NCI-H2081 (cell line): Measurements from ENCODE around the gene RBPJL.
A peak's percentile ranks its signal among the peaks of the same experiment; 100 is the strongest.

Experiments
- DNase-seq, 2 experiments: peaks; one replicate each; lab custom pipeline; 2025; lab: John Stamatoyannopoulos, UW

The RBPJL gene

DNA sequence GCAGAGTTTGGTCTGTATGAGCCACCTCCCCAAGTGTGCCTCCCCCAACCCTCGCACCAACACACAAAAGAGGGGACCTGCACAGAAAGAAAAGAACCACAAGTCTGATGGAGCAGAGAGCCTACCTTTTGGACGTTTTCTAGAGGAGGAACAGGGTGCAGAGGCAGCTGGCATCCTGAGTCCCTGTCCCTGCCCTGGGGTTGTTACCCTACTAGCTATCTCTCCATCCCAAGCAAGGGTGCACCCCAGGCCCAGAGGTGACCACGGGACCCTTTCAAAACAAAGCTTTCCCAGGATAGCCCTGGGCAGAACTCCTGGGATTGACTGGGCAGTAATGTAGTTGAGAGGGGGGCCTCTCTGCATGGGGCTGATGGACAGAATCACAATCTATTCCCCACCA is 11.2 kb downstream of the RBPJL start:
- DNase-seq: no peak

DNA sequence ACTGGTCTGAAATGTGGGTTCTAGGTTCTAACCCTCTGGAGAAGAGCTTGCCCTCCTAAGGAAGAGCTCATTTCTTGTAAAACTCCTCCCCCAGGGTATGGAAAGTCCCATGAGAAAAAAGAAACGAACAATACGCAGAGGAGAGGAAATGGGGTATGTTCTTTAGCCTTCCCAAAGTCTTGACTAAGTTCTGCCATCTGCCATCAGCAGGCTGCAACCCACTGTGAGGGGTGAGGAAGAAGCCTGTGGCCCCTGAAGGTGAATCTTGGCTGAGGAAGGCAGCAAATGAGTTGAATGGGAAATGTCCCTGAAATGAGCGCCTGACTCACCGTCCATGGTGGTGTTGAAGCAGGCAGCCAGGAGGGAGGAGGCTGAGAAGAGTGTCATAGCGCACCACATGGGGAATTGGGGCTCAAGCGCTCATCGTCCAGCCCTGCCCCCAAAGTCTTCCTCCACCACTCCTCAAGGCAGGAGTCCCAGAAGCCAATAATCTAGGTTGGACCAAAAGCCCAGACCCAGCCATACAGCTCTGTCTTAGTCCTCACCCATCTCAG is 11.8 kb downstream of the RBPJL start:
- DNase-seq: no peak

GRCh38 chr20:45318948-45319347 is 12.3 kb downstream of the RBPJL start:
- DNase-seq: no peak

GRCh38 chr20:45320948-45321595 is 14.4 kb downstream of the RBPJL start:
- DNase-seq: no peak

GRCh38 chr20:45322952-45323383 is 16.3 kb downstream of the RBPJL start:
- peak in 1 of 2 experiments; percentile 43 for DNase-seq

DNA sequence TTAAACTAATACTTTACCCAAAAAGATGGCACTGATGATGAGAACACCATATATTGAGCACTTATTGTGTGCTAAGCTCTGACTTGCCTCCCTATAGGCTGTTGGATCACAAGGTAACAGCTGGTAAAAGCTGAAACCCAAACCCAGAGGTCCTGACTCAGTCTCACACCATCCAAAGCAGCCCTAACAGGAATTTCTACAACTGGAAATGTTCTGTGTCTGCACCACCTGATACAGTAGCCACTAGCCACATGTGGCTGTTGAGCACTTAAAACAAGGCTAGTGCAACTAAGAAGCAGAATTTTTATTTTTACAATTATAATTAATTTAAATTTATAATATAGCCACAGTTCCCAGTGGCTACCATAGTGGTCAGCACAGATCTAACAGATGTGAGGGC is 17.1 kb downstream of the RBPJL start:
- DNase-seq: no peak

GRCh38 chr20:45325371-45325770 is 18.7 kb downstream of the RBPJL start:
- DNase-seq: no peak

DNA sequence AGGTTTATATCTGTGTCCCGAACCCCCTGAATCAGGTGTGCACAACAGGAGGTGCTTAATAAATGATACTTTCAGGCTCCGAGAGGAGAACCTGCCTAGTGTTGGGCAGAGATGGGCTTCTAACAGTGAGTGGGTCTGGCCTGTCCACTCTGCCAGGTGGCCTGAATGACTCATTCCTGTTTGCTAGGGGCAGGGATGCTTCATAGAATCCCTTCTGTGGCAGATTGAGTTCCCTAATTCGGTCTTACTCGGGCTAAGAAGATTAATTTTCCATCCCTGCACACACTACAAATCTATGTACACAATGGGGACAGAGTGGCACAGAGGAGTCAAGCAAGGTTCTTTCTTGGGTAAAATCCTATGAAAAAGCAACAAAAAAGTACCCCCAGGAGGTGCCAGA is 21.8 kb downstream of the RBPJL start:
- DNase-seq: no peak

- no peak for DNase-seq
These were observed 23.1 kb downstream of the RBPJL start for GRCh38 chr20:45329497-45330319.

GRCh38 chr20:45330476-45330875 is 23.8 kb downstream of the RBPJL start:
- DNase-seq: no peak

DNA sequence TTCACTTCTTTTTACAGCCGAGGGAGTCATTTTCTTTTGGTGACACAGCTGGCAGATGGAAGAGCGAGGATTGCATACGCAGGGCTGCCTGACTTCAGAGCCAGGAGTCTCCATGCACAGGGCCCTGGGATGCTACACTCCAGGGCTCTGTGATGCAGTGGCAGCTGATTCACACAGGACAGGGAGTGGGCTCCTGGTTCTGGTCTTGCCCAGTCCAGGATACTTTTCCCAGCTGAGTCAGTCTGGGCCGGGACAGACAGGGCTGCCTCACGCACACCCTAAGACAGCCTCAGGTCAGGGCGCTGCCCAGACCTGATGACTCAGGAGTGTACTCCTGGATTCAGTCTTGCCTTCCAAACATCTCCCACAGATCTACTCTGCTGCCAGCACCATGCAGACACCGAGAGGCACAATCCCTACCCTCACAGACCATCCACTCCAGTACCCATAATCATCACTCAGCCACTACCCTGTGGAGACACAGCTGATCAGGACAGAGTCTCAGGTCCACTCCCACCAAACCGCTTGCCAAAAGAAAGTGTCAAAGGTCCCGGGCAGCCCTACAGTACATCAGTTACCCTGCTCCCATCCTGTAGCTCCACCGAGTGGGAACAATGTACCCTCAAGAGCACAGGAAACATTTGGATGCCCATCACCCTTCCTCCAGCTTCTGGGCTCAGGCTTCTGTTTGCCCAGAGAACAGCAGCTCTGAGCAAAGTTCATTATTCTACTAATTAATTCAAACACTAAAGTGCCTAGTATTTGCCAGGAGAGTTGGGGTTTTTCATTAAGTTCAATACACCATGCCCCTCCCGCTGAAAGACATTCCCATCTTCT is 30.1 kb downstream of the RBPJL start:
- DNase-seq: no peak

DNA sequence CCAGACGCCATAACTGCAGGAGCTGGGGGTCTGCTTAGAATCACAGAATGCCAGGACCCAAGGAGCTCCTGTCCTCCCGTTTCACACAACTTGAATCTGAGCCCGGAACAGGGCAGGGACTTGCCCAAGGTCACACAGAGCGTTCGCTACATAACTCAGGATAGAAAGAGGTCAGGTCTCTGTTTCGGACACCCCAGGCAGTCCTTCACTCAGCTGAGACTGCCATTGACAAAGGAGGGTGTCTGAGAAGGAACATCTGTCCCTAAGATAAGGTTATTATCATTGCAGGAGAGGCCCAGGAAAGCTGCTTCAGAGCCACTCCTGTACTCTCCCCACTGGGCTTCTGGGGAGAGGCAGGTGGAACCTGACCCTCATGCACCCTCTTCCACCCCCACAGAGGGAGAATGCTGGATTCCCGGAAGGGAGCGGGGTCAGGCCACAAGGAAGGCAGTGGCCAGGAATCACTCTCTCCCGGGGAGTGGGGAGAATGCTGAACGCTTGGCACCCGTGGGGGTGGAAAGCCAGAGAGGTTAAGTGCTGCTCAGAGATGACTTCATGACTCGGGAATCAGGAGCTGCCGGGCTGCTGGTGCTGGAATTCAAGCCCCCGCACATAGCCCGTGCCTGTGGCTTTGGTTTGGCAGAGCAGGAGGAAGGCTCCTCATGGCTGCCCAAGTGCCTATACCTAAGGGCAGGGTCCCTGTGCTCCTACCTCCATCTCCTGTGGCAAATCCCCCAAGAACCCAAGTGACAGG is 30.9 kb downstream of the RBPJL start:
- no peak for DNase-seq

GRCh38 chr20:45338121-45339030 is 31.7 kb downstream of the RBPJL start:
- DNase-seq: no peak

DNA sequence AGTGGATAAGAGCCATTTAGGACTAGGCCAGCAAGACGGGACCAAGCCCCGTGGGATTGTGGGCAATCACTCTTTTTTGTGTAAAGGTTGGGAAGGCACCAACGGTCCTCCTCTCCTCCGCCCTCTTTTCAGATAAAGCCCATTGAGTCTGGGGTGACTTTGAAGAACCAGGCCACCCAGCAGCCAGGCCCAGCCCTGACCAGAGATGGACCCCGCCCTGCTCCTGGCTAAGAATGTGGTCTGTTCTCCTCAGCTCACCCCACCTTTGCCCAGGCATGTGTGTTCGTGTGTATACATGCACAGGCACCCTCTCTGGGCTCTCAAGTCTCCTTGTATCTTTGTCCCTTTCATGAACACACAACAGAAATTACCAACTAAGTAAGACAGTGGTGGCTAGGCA is 32.4 kb downstream of the RBPJL start:
- DNase-seq: no peak

DNA sequence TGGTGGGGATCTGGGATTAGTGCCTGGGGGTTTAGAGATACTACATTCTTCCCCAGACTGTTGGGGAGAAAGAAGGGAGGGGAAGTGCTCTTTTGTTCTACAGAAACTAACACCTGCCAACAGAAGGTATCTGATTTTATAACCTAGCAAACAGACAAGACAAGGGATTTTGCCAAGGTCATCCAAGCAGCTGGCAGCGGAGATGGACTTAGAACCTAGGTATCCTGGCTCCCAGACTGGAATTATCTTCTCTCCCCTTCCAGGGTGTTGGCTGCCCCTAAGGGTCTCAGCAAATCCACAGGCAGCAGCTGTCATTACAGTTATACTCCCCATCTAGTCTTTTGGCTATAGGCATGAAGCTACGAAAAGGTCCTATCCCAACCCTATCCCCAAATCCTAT is 33.2 kb downstream of the RBPJL start:
- DNase-seq: peak in 1 of 2 experiments; percentile 16

DNA sequence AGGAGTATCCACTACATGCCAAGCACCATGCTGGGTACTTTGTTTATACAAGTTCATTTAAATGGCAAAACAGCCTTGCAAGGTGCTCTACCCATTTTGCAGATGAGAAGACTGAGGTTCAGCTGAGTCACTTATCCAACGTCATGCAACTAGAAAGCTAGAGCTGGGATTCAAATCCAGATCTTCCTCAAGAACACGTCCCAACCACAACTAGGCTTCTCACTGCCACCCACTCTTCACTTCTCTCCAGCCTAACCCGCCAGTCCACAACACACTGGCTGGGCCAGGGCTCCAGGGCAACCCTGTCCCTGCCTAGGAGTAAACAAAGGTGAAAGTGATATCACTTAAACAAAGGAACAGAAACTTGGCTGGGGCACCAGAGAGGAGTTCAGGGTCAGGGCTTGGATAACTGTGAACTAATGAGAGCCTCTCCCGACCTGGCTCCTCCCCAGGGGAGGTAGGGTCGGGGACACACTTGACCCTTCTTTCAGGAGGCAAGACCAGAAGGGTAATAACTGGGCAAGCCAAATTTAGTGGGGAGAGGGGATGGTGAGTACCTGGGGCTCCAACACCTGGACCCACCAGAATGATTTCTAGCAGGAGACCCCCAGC is 33.7 kb downstream of the RBPJL start:
- no peak for DNase-seq

GRCh38 chr20:45340951-45341350 is 34.3 kb downstream of the RBPJL start:
- DNase-seq: no peak

- DNase-seq: no peak
These were observed 34.9 kb downstream of the RBPJL start for GRCh38 chr20:45341579-45341938.

DNA sequence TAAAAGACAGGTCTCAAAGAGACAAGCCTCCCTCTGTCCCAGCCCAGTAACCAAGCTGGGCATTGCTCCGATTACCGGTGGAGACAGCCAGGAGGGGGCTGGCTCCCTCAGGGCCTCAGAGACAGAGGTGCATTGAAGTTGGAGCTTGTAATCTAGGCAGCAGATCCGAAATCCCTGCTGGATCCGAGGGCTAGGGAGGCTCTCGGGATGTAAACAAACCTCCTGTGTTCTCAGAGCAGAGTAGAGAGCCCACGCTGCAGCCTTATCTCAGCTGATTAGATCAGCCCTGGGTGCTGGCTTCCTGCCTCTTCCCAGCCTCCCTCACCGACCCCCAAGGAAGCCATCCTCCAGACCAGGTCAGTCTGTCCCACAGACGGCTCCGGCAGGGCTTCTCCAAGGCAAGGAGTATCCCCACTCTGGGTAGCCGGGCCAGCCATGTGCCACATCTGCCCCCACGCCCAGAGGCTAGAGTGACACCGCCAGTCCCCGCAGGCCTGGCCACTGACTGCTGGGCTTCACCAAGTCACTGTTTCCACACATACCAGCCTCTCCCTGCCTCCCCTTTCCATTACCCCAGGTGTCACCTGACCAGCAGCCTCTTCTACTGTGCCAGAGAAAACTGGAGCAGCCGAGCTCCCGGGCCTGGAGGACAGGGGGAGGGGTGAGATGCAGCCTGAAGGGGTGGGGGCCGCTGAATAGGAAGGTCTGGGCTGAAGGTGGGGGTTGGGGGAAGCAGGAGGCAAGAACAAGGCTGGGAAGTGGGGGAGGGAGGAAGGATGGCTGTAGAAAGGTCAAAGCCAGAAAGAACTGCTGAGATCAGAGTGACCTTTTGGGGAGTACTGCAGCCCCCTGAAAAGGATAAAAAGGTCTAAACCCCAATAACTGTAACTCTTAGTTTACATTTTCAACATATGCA is 35.6 kb downstream of the RBPJL start:
- DNase-seq: peak in 1 of 2 experiments; percentile 36
